CD4-positive, alpha-beta T cell treated with Interleukin-12 subunit alpha and Interleukin-12 subunit beta, for 1 hour (primary cell): Measurements from ENCODE around the gene TEX48.

Source experiments
- DNase-seq: peaks from one replicate; pipeline ENCODE4 v3.0.0-alpha.2; 2020

TEX48 gene

DNA sequence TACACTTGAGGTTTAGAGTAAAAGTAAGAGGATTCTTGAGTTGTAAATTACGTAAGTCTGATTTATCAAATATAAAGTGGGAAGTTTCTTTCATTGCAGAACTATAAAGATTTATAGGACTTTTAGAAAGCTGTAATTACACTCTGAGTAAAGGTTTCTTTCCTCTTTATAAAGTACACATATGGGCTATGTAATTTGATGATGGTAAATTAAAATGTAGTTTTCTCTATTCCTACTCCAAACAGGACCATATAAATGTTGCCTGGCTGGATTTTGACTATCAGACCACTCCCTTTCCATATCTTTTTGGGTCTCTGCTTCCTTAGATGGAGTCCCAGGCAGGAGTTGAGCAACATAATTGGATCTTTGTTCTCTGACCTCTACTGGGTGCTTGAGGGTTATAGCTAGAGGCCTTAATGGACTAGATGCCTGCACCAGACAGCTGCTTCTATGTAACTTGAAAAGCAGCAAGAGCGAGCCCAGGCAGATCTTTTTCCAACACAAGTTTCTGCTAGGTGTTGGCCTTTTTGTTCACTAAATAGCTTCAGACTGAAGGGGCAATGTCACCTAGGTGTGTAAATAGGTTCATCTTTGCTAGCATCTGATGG is 11.4 kb upstream of the TEX48 start:
- DNase-seq: no peak

DNA sequence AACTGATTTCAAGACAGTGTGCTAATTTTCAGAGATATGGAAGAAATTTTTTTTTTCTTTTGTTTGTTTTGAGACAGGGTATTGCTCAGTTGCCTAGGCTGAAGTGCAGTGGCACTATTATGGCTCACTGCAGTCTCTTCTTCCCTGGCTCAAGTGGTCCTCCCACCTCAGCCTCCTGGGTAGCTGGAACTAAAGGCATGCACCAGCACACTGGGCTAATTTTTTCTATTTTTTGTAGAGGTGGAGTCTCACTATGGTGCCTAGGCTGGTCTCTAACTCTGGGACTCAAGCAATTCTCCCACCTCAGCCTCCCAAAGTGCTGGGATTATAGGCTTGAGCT is 9.9 kb upstream of the TEX48 start:
- no peak for DNase-seq

DNA sequence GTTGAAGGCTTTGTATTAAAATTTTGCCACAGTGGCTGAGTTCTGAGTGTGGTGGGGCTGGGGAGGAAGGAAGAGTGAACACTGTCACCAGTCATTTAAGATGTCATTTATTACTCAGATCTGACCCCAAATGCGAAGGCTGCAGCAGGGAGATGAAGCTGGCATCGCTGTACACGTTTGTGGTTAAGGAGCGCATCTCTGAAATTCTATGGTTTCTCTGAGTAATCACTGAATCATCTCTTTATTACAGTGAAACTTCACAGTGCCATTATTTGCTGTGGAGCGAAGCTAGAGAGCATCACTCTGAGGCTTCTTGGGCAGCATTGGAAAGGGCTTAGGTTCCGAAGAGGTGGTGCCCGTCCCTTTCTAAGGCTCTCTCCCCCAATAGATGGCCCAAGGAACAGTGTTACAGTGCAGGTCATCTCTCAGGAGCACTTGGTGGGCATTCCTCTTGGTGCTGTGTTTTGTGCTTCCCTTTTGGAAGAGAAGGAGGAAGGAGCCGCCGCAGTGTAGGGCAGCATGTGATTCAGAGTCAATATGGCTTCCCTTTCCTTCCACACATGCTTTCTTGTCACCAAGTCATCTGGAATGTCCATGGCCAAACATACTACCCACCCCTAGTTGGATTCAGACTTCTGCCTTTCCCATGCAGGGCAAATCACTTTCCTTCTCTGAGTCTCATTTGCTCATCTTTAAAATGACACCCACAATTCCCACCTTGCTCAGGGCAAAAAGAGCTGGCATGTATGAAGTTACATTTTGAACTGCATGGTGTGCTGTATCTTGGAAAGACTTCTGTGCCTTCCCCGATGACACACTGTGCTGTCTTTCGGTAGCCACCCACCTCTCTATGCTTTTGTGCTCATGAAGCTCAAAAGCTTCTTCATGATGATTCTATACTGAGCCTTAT is 9.3 kb upstream of the TEX48 start:
- DNase-seq: peak; percentile 53

DNA sequence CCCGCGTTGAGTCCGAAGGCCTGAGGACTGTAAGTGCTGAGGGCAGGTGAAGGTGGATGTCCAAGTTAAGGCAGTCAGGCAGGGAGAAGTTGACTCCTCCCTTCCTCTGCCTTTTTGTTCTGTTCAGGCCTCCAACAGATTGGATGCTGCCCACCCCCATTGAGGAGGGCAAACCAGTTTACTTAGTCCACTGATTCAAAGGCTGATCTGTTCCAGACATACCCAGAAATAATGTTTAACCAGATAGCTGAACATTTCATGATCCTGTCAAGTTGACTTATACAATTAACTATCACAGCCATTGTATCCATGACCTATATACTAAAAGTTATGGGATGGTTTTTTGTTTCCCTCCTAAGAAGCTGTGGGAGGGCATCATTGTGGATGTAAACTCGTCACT is 8.3 kb upstream of the TEX48 start:
- DNase-seq: no peak

DNA sequence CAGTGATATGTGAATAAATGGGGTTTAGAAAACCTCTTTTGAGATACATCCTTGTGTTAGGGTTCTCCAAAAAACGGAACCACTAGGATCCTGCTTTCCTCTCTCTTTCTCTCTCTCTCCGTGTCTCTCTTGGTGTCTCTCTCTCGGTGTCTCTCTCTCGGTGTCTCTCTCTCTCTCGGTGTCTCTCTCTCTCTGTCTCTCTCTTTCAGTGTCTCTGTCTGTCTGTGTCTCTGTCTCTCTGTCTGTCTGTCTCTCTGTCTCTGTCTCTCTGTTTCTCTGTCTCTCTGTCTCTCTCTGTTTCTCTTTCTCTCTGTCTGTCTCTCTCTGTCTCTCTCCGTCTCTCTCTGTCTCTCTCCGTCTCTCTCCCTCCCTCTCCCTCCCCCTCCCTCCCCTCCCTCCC is 7.8 kb upstream of the TEX48 start:
- no peak for DNase-seq

DNA sequence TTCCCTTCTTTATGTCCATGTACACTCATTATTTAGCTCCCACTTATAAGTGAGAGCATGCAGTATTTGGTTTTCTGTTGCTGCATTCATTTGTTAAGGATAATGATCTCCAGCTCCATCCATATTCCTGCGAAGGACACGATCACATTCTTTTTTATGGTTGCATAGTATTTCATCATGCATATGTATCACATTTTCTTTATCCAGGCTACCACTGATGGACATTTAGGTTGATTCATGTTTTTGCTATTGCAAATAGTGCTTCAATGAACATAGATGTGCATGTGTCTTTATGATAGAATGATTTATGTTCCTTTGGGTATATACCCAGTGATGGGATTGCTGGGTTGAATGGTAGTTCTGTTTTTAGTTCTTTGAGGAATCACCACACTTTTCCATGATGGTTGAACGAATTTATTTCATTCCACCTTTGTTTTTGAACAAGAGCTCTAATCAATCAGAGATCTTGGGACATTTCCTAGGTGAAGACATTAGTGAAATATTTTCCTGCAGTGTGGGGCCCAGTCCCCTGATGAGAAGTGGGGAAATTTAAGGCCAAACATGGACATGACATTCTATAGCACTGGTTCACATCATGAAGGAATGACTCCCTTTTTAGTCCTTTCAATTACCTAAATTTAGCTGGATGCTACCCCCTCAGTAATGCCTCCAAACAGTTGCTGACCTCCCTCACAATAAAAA is 7.1 kb upstream of the TEX48 start:
- DNase-seq: no peak

DNA sequence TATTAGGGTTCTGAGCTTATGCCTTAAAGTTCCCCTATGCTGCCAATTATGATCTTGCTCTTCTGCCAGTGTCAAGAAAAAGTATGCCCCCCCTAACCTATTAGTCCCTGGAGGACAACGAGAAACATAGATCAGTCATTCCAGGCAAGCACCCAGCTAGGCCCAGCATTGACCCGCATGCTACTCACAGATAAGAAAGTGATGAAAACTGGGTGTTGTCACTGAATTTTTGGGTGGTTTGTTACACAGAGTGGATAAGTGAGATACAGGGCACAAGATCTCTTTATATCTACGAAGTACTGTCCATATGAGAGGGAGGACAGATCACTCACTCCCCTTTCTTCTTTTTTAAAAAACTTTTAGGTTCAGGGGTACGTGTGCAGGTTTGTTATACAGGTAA is 6.4 kb upstream of the TEX48 start:
- no peak for DNase-seq

DNA sequence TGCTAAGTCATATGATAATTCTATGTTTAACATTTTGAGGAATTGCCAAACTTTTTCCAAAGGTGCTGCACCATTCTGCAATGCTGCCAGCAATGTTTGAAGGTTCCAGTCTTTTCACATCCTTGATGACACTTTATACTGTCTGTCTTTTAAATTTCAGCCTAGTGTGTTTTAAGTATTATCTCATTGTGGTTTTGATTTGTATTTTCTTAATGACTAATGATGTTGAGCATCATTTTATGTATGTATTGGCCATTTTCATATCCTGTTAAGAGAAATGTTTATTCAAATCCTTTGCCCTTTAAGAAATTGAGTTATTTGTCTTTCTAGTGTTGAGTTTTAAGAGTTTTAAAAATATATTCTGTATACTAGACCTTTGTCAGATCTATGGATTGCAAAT is 5.0 kb upstream of the TEX48 start:
- no peak for DNase-seq

DNA sequence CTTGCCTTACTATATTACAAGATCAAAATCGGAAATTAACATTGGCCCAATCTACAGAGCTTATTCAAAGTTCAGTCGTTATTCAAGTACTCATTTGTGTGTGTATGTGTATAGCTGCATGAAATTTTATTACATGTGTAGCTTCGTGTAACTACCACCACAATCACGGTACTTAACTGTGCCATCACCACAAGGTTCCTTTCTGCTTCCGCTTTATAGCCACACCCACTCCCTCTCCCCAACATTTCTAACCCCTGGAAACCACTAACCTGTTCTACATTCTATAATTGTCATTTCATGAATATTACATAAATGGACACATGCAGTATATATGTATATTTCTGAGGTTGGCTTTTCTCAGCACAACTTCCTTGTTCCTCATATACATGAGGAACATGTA is 4.0 kb upstream of the TEX48 start:
- DNase-seq: peak; percentile 18

DNA sequence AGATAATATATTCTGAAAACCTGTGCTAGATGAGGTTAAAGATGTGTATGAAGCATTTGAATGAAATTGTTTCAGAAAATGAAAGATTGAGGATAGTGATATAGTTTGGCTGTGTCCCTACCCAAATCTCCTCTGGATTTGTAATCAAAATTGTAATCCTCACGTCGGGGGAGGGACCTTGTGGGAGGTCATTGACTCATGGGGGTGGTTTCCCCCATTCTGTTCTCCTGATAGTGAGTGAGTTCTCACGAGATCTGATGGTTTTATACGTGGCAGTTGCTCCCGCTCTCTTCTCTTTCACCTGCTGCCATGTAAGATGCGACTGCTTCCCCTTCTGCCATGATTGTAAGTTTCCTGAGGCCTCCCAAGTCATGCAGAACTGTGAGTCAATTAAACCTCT is 2.0 kb upstream of the TEX48 start:
- no peak for DNase-seq

DNA sequence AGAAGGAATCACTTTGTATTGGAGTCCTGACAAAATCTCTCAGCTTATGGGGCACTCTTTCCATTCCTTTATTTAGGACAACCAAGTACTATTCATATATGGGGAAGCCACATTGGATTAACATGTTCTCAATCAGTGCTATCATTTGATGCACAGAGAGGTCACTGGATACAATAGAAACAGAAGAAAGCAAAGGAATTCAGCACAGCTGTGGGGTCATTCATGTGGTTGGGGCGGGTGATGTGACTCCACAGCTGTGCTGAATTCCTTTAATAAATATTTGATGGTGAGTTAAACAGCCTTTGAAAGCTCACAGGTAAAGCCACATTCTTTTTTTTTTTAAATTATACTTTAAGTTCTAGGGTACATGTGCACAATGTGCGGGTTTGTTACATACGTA is 854 bp upstream of the TEX48 start:
- DNase-seq: no peak

DNA sequence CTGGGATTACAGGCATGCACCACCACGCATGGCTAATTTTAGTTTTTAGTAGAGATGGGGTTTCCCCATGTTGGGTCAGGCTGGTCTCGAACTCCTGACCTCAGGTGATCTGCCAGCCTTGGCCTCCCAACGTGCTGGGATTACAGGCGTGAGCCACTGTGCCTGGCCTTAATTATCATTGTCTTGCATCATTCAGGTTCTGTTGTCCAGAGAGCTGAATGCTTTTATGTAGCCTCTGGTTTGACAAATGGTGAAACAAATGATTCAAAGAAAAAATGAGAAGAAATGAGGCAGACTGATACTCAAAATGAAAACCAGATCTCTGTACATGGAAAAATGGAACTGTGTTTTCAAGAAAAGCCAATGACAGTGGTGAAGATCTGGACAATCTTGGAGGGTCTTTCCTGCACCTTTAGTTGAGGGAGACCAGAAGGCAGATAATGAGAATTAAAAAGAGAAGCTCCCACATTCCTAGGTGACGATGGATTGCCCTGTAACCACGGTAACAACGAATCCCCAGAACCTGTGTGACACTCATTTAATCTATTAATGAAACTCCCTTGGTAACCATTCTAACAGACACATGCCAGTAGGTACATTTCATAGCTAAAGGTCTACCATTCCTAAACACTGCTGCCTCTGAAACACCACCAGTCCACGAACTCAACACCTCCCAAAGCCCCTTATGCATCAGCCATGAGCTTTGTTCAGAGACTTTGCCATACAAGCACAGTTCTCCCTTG is 1.6 kb downstream of the TEX48 start:
- no peak for DNase-seq

DNA sequence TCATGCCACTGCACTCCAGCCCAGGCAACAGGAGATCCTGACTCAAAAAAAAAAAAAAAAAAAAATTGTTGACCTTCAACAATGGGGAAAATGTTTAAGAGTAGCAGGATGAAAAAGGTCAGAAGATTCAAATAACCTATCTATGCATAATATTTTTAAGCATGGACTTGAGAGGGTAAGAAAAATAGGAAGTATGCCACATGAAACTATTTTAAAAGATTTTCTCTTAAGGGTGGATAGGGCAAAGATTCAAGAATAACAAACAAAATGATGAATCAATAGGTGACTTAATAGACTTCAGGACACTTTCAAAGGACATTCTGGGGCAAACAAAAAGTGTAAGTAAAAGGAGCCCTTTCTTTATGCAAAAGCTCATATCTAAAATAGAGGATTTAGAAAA is 3.2 kb downstream of the TEX48 start:
- DNase-seq: no peak

DNA sequence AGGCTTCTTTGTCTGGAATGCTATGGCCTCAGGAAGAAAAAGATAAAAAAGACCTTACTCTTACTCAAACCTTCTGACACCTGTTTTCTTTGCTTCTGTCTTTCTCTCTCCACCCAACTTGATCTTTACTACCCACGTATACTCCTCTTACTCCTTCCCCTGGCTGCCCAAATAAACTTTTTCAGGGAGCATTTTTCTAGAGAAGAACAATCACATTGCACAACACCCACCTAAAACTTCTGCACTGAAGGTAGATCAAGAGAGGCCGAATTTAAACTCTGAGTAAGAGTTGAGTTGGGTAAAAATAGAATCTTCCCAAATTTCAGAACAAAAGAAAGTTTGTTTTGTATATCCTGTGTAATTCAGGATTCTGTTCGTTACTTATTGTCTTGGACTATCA is 3.9 kb downstream of the TEX48 start:
- DNase-seq: no peak

DNA sequence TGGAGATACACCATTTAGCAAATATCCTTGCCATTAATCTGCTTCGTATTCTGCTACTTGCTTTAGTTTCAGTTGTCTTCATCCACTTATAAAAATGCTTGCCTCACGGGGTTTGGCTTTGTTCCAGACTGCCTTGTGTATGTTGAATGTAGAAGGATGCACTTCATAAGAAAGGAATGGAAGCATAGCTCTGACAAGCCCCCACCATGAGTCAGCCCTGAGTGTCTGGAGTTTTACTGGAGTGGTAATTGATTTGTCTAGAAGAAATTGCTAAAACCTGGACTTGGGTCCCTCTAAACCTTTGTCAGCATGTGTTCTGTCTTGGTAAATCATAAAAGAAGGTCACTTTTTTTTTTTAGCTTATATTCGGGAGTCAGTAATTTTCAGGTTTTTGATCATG is 4.6 kb downstream of the TEX48 start:
- DNase-seq: no peak

DNA sequence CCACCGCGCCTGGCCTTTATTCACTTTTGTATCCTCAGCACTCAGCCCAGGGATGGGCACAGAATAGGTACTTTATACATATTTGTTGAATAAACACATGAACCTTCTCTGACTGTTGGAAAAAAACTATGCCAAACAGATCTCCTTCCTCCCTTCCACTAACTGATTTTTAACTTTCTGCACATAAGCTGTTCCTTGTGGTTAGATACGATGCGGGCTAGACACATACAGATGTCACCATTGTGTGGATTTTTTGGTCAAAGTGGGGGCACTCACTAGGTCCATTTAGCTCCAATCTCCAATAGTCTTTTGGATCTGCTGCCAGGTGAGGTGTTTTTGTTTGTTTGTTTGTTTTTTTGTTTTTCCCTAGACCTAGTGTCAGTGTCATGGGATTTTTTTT is 5.1 kb downstream of the TEX48 start:
- no peak for DNase-seq

DNA sequence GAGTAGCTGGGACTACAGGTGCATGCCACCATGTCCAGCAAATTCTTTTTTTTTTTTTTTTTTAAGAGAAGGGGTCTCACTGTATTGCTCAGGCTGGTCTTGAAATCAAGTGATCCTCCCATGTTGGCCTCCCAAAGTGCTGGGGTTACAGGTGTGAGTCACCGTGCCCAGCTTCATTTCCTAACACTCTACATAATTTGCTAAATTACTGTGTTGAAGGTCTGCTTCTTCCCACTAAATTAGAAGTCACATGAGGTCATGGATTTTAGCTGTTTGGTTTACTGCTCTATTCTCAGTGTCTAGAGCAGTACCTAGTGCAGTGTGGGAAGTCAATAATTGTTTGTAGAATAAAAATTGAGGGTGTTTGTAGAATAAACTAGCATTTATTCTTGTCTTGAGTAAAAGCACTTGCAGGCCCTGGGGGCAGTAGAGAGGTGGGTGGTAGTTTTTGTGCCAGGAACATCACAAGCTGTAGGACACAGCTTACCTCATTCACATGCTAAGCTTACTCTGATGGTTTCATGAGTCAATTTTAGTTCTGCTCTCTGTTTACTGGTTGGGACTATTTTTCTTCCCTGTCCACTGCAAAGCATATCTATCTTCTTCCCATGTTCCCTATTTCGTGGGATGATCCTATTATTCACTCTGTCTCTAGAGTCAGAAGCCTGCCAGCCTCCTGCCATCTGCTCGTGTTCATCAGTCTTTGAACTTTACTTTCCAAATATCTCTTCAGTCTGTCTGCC is 7.0 kb downstream of the TEX48 start:
- DNase-seq: no peak

DNA sequence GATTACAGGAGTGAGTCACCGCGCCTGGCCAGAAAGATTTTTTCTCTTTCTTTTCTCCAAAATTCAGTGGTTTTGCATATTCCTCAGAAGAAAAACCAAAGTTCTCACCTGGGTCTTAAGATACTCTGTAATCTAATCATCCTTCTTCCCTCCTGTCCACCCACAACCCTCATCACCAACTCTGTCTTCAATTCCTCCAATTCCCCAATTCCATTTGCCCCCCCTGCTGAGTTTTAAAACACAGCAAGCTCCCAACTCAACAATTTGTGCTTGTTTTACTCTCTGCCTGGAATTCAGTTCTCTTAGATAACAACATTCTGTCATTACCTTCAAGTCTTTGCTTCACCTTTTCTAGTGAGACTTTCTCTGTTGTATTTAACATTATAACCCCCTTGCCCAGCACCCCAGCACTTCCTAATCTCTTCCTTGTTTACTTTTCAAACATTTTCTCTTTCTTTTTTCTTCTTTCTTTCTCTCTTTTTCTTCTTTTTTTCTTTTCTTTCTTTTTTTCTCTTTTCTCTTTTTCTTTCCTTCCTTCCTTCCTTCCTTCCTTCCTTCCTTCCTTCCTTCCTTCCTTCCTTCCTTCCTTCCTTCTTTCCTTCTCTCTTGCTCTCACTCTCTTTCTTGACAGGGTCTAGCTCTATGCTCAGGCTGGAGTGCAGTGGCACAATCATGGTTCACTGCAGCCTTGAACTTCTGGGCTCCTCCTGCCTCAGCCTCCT is 7.8 kb downstream of the TEX48 start:
- no peak for DNase-seq

DNA sequence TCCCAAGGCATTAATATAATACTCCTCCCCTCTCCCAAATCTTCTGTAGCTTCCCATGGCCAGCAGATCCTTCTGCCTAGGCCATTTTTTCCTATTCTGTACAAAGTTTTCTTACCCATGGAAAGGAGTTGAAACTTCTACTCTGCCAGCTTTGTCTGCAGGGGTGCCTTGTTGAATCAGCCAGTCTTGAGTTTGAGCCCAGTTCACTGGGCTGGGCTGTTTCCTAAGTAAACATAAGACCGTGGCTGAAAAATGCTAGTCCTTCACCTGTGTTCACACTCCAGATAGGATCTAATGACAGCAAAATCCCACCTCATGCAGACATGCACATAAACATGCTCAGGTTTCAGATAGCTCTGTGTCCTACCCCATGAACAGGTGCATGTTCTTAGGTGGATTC is 10.4 kb downstream of the TEX48 start:
- DNase-seq: no peak

DNA sequence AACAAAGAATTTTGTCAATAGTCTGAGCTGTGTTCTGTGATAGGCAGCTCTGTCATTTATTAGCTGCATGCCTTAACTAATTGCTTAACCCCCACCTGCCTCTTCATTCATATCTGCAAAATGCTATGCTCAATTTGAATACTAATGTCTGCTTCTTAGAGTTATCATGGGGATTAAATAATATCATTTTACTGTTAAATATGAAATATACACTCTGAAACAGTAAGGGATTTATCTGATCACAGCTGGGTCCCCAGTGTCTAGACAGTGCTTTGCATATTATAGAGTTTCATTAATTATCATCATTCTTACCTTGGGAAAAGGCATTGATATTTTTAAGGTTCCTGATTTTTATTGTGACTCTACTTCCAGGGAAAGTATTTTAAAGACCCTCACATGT is 12.0 kb downstream of the TEX48 start:
- no peak for DNase-seq

DNA sequence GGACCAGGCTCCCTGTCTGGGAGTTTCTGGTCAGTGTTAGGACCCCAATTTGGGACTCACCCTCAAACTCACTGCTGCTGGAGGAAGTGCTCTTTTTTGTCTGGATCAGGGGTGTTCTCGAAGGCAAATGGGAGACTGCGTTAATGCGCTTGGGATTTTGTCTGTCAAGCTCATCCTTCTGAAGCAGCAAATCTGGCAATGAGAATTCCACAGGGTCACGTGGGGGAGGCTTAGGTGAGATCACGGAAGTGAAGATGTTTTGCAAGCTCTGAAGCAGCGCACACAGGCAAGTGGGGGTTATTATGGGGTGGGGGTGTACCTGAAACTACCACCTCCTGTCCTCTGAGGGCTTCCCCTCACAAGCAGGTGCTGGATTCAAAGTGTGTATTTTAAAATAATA is 13.8 kb downstream of the TEX48 start:
- no peak for DNase-seq

DNA sequence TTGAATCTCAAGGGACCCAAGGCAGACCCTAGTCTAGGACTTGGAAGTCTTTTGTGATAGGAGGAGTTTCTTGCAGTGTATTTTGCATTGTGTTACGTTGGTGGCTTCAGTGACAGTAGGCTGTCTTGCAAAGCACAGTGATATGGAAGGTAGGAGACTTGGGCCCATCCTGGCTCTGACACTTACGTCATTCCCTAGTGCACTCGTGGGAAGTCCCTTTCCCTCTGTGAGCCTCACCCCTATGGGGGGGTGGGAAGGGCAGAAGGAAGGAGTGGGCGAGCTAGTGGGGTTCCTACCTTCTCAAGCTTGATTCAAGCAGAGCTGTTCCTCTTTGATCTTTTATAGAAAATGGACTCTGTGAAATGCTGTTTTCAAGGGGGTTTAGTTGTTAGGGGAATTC is 15.1 kb downstream of the TEX48 start:
- DNase-seq: no peak
